Measurements from ENCODE around the gene SLC7A1. TPM values are rescaled to one million over a fixed set of nuclear protein-coding genes. Genes with fewer than 3 reads are reported as not detected.
"Not testable (repeated sequence)": the region's sequence is repeated elsewhere in the genome, so short reads cannot be mapped to it uniquely, and the experiment has no call there.

The SLC7A1 gene
- 10 to 100 TPM; 11.4 to 29.2 (median 17.4) TPM for total RNA-seq
- 10 to 100 TPM in 1 of 2 donors, 1 to 10 TPM in 1; 3.8 to 18.7 TPM for polyA plus RNA-seq
- long read RNA-seq, donor 1, partial matches to known transcripts: 2 of 15 reads
- long read RNA-seq, donor 1, other reads (novel, unspliced or antisense): 13 of 15 reads
- long read RNA-seq, donor 2, full-length matches to known transcripts: 1 of 26 reads
- long read RNA-seq, donor 2, partial matches to known transcripts: 1 of 26 reads
- long read RNA-seq, donor 2, other reads (novel, unspliced or antisense): 24 of 26 reads
- long read RNA-seq, donor 3, full-length matches to known transcripts: 5 of 53 reads
- long read RNA-seq, donor 3, partial matches to known transcripts: 2 of 53 reads
- long read RNA-seq, donor 3, other reads (novel, unspliced or antisense): 46 of 53 reads

DNA sequence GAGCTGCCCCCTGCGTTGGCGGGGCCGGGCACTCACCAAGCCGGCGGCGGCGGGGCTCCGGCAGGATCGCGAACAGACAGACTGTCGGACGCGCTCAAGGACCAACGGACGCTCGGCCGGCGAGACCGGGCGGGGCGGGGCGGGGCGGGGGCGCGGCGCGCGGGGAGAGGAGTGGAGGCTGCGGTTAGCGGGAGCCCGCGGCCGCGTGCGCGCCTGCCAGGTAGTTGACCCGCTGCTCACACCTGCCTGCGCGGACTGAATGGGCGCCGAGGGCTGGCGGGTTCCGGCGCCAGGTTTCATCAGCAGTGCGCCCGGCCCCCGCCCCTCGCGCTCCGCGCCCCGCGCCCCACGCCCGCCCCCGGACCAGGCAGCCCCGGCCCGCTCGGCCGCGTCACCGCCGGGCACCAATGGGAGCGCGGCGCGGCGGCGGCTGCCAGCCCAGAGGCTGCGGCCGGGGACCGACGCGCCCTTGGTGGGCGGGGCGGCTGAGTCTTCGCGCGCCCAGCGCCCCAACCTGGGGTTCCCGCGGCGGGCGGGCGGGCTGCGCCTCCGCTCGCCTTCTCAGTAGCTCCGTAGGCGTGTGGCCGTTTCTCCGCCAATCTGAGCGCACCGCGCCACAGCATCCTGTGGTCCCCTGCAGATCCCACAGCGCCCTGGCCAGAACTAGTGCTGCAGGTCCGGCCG lies at the start of gene SLC7A1:
Gene SLC7A1 (minus strand): TSS at position 309 of the 684 bp plus-strand sequence. CDS start 59,500 bp downstream, outside the sequence.
- DNase-seq (peak; percentile 44 to 77), ATAC-seq (peak; percentile 87 to 94 (median 92))
- intact Hi-C loops (cut with DNase I): loop anchor here in 3 of 10 donors (5.0 to 10.0 kb wide), 2 partner anchors 88 to 109 kb away; no protein-coding TSS in a partner anchor
- peak within 1 kb of the TSS; percentile 67 to 90 (median 82) for H3K27ac ChIP-seq
- H3K36me3 ChIP-seq: no peaks in the 10 kb centered on the region
- H3K4me1 ChIP-seq: peaks cover 3 to 20% (median 12%) of the 10 kb centered on the region in 9 donors
- peak within 1 kb of the TSS; percentile 63 to 91 (median 82) for H3K4me3 ChIP-seq
- 0 to 1% methylated on average over 39 to 98 of the region's 98 CpGs for WGBS, 2 donors
- H3K9me3 ChIP-seq: no peaks in the 10 kb centered on the region
- peaks cover 0 to 11% (median 0%) of the 10 kb centered on the region in 7 donors for H3K27me3 ChIP-seq
- TF ChIP-seq, protein P1, sequence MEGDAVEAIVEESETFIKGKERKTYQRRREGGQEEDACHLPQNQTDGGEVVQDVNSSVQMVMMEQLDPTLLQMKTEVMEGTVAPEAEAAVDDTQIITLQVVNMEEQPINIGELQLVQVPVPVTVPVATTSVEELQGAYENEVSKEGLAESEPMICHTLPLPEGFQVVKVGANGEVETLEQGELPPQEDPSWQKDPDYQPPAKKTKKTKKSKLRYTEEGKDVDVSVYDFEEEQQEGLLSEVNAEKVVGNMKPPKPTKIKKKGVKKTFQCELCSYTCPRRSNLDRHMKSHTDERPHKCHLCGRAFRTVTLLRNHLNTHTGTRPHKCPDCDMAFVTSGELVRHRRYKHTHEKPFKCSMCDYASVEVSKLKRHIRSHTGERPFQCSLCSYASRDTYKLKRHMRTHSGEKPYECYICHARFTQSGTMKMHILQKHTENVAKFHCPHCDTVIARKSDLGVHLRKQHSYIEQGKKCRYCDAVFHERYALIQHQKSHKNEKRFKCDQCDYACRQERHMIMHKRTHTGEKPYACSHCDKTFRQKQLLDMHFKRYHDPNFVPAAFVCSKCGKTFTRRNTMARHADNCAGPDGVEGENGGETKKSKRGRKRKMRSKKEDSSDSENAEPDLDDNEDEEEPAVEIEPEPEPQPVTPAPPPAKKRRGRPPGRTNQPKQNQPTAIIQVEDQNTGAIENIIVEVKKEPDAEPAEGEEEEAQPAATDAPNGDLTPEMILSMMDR (IDR thresholded peaks at IDR 0.05): peak in 1 of 9 donors; percentile 3

DNA sequence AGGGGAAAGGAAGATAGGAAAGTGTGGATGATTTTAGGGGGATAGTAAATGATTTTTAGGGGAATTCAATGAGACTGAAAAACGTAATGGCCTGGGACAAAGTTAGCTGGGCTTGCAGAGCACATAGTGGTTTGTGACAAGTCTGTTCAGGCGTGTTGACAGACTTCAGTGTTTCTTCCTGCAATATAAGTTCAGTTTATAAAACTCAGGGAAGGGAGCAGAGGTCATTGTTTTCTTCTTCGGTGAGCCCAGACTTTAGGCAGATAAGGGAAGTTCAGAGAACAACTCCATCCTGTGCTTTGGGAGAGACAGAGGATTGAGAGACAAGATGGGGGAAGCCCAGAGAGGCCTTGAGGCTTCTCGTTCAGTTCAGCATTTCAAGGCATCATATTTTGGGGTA lies 45.2 kb upstream of the SLC7A1 start:
- no peak for DNase-seq
- no peaks in the 10 kb centered on the region for H3K9me3 ChIP-seq
- no peak overlapping the region for H3K4me3 ChIP-seq
- H3K27me3 ChIP-seq: peaks cover 0 to 10% (median 5%) of the 10 kb centered on the region in 7 donors
- H3K27ac ChIP-seq: no peak overlapping the region
- H3K36me3 ChIP-seq: no peaks in the 10 kb centered on the region
- 52 to 70% methylated on average over 4 of the region's 4 CpGs for WGBS, 2 donors
- TF ChIP-seq, protein P1 (IDR thresholded peaks at IDR 0.05): no peak
- no peaks in the 10 kb centered on the region for H3K4me1 ChIP-seq
- intact Hi-C loops (cut with DNase I): no loop called here
- ATAC-seq: no peak

DNA sequence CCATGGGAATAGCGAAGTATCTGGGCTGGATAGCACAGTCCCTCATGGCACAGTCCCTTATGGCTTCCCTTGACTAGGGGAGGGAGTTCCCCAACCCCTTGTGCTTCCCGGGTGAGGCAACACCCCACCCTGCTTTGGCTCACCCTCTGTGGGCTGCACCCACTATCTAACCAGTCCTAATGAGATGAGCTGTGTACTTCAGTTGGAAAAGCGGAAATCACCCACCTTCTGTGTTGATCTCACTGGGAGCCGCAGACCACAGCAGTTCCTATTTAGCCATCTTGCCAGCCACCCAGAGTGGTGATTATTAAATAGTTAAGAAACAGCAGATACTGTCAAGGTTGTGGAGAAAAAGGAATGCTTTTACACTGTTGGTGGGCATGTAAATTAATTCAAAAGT lies 41.3 kb upstream of the SLC7A1 start:
- H3K4me3 ChIP-seq; intact Hi-C loops (cut with DNase I): not testable (repeated sequence)
- 95 to 96% methylated on average over 4 of the region's 4 CpGs for WGBS, 2 donors

DNA sequence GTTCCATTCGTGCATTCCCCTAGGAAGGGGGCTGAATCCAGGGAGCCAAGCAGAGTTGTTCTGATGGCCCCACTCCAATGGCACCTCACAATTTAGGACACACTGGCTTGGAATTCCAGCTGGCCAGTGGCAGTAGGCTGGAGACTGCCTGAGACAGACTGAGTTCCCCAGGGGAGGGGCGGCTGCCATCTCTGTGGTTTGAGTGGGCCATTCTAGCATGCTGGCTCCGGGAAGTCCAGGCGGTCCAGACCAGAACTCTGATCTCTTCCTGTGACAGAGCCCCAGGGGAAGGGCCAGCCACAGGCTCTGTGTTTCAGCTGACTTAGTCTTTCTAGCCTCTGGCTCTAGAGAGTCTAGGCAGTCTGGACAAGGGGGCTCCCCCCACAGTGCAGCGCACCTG lies 29.5 kb upstream of the SLC7A1 start:
- Histone ChIP-seq H3K4me3 (no peak overlapping the region), H3K9me3 (no peaks in the 10 kb centered on the region), H3K27me3 (no peaks in the 10 kb centered on the region), H3K4me1 (no peaks in the 10 kb centered on the region), H3K27ac (no peak overlapping the region), H3K36me3 (no peaks in the 10 kb centered on the region)
- 83 to 87% methylated on average over 5 of the region's 5 CpGs for WGBS, 2 donors
- intact Hi-C loops (cut with DNase I): no loop called here
- no peak for DNase-seq
- TF ChIP-seq, protein P1 (IDR thresholded peaks at IDR 0.05): no peak
- ATAC-seq: no peak

More for the DNA sequence above, 41.3 kb upstream of the SLC7A1 start:
- not testable (repeated sequence) for H3K4me1 ChIP-seq, DNase-seq, H3K27ac ChIP-seq, H3K36me3 ChIP-seq, ATAC-seq, H3K9me3 ChIP-seq
- peaks cover 0 to 10% (median 5%) of the 10 kb centered on the region in 7 donors for H3K27me3 ChIP-seq
